Epithelial cell of esophagus (primary cell): Measurements from ENCODE around the gene AIPL1.

Experiments
- DNase-seq: peaks from one replicate; pipeline ENCODE4 v3.0.0; 2010; ENCODE audit warnings: low read depth
- H3K4me3 ChIP-seq: 2 replicates; pipeline ENCODE4 v1.5.1; 2011; ENCODE audit warnings: mild to moderate bottlenecking, low read length, control low read depth
- CTCF ChIP-seq: IDR thresholded peaks from 2 replicates; pipeline ENCODE4 v1.5.1; 2011; ENCODE audit warnings: low read depth, mild to moderate bottlenecking, low read length, control low read depth, inconsistent platforms; ENCODE audit not compliant: insufficient read depth; ENCODE audit errors: missing control alignments

AIPL1 gene

GRCh38 chr17:6384481-6384880 is 50.4 kb downstream of the AIPL1 start:
- H3K4me3 ChIP-seq: no peak overlapping the region
- no peak for TF ChIP-seq CTCF
- DNase-seq: no peak

- no peak overlapping the region for H3K4me3 ChIP-seq
- DNase-seq: no peak
- TF ChIP-seq CTCF: no peak
Observed at GRCh38 chr17:6381526-6382465, 53.1 kb downstream of the AIPL1 start.

GRCh38 chr17:6380915-6381438 is 53.9 kb downstream of the AIPL1 start:
- DNase-seq: no peak
- no peak overlapping the region for H3K4me3 ChIP-seq
- no peak for TF ChIP-seq CTCF

- no peak for DNase-seq
- no peak overlapping the region for H3K4me3 ChIP-seq
- TF ChIP-seq CTCF: no peak
Observed at GRCh38 chr17:6377906-6378305, 57.0 kb downstream of the AIPL1 start.

- no peak for DNase-seq
- H3K4me3 ChIP-seq: no peak overlapping the region
- TF ChIP-seq CTCF: no peak
Observed at GRCh38 chr17:6376931-6377361, 58.0 kb downstream of the AIPL1 start.

- TF ChIP-seq CTCF: no peak
- H3K4me3 ChIP-seq: no peak overlapping the region
- DNase-seq: peak; percentile 64
Observed at GRCh38 chr17:6374761-6375312, 60.1 kb downstream of the AIPL1 start.

GRCh38 chr17:6374271-6374691 is 60.6 kb downstream of the AIPL1 start:
- no peak overlapping the region for H3K4me3 ChIP-seq
- DNase-seq: peak; percentile 76
- no peak for TF ChIP-seq CTCF
